Right forelimb (tissue), 1 donor: Measurements from ENCODE around the gene PATL1.
"Not testable (repeated sequence)": the region's sequence is repeated elsewhere in the genome, so short reads cannot be mapped to it uniquely, and the experiment has no call there.

ENCODE experiments used
- DNase-seq: peaks from one replicate; pipeline ENCODE4 v3.0.0-alpha.2; 2018

The PATL1 gene

GRCh38 chr11:59668950-59669610, at the start of gene PATL1:
Gene PATL1 (minus strand): TSS chr11:59669037. CDS start chr11:59668895, 142 bp downstream.
- peak; percentile 99 for DNase-seq

GRCh38 chr11:59716051-59716450, 47.2 kb upstream of the PATL1 start:
- no peak for DNase-seq

- DNase-seq = no peak
Observed at GRCh38 chr11:59713745-59714144, 44.9 kb upstream of the PATL1 start, which contains the start of gene OR10V1. Gene OR10V1 (minus strand): TSS chr11:59713845. CDS start chr11:59713845, 0 bp downstream.

GRCh38 chr11:59710136-59710847, 41.5 kb upstream of the PATL1 start:
- DNase-seq = no peak

GRCh38 chr11:59708537-59708936, 39.7 kb upstream of the PATL1 start:
- DNase-seq = no peak

GRCh38 chr11:59707371-59707770, 38.5 kb upstream of the PATL1 start:
- no peak for DNase-seq

GRCh38 chr11:59706518-59707285, 37.9 kb upstream of the PATL1 start:
- DNase-seq = no peak

- no peak for DNase-seq
Observed at GRCh38 chr11:59705294-59705693, 36.5 kb upstream of the PATL1 start.

GRCh38 chr11:59703515-59703914, 34.7 kb upstream of the PATL1 start:
- not testable (repeated sequence) for DNase-seq

GRCh38 chr11:59700157-59700556, 31.3 kb upstream of the PATL1 start:
- not testable (repeated sequence) for DNase-seq

- DNase-seq = no peak
Observed at GRCh38 chr11:59698506-59698905, 29.7 kb upstream of the PATL1 start.

- DNase-seq = no peak
Observed at GRCh38 chr11:59692915-59693314, 24.1 kb upstream of the PATL1 start.

- DNase-seq = no peak
Observed at GRCh38 chr11:59691156-59691555, 22.3 kb upstream of the PATL1 start.

GRCh38 chr11:59689015-59689414, 20.2 kb upstream of the PATL1 start:
- DNase-seq = no peak

- DNase-seq = not testable (repeated sequence)
Observed at GRCh38 chr11:59681260-59681725, 12.5 kb upstream of the PATL1 start.

- DNase-seq = peak; percentile 59
Observed at GRCh38 chr11:59680287-59681154, 11.7 kb upstream of the PATL1 start.

- no peak for DNase-seq
Observed at GRCh38 chr11:59679347-59679746, 10.5 kb upstream of the PATL1 start.

GRCh38 chr11:59678813-59679165, 10.0 kb upstream of the PATL1 start:
- DNase-seq = no peak

GRCh38 chr11:59678118-59678812, 9.4 kb upstream of the PATL1 start:
- DNase-seq = no peak

- DNase-seq = no peak
Observed at GRCh38 chr11:59676205-59676604, 7.4 kb upstream of the PATL1 start.

- no peak for DNase-seq
Observed at GRCh38 chr11:59674291-59674690, 5.5 kb upstream of the PATL1 start.

- no peak for DNase-seq
Observed at GRCh38 chr11:59673291-59673690, 4.5 kb upstream of the PATL1 start.
